GM21423 (cell line): Measurements from ENCODE around the gene ACO1.

Experiments used
- ATAC-seq: cut with Tn5 transposase; IDR thresholded peaks from one replicate; pipeline ENCODE4 v1.9.1; 2021; ENCODE audit warnings: mild to moderate bottlenecking, moderate library complexity; ENCODE audit not compliant: unreplicated experiment

ACO1 gene

GRCh38 chr9:32486839-32487562, 102.6 kb downstream of the ACO1 start:
- ATAC-seq, result no peak

GRCh38 chr9:32487981-32488380, 103.5 kb downstream of the ACO1 start:
- ATAC-seq, result no peak

GRCh38 chr9:32490601-32491000, 106.2 kb downstream of the ACO1 start:
- ATAC-seq, result no peak

GRCh38 chr9:32497921-32498320, 113.5 kb downstream of the ACO1 start:
- ATAC-seq, result no peak

GRCh38 chr9:32500768-32501167, 116.3 kb downstream of the ACO1 start:
- no peak for ATAC-seq

- no peak for ATAC-seq
Measured at GRCh38 chr9:32501868-32502267, 117.4 kb downstream of the ACO1 start.

- no peak for ATAC-seq
Measured at GRCh38 chr9:32502464-32502863, 118.0 kb downstream of the ACO1 start.

- no peak for ATAC-seq
Measured at GRCh38 chr9:32503008-32503407, 118.6 kb downstream of the ACO1 start.
